Endothelial cell of umbilical vein (primary cell): ENCODE measurements around the gene PLXNA4. TPM values are rescaled to one million over a fixed set of nuclear protein-coding genes. Genes with fewer than 3 reads are reported as not detected.
A peak's percentile ranks its signal among the peaks of the same experiment; 100 is the strongest.

ENCODE experiments used
- BruUV-seq: library from RNA; stranded (reverse); fragments of 400-500 nt; replicated peaks from 2 replicates; lab custom pipeline; 2021; lab: Mats Ljungman, UMichigan
- CTCF ChIA-PET: fragments of 300-600, 350-600 bp; sonication (Branson Sonifier 250); formaldehyde crosslinking; loops from one replicate; lab custom pipeline; 2021; ENCODE audit warnings: antibody characterized with exemption, inconsistent platforms; lab: Charles Lee
- POLR2A ChIA-PET: fragments of 300-600, 350-600 bp; sonication (Branson Sonifier 250); formaldehyde crosslinking; loops from one replicate; lab custom pipeline; 2021; ENCODE audit warnings: antibody characterized with exemption, inconsistent platforms; lab: Charles Lee
- DNase-seq: peaks from one replicate; pipeline ENCODE4 v3.0.0-alpha.2; 2011; ENCODE audit warnings: low read depth, low spot score
- FAIRE-seq: peaks from 2 replicates; lab custom pipeline; 2011; peaks lifted over from hg19 to GRCh38; lab: Jason Lieb, UNC
- H2AFZ ChIP-seq: 2 replicates; pipeline ENCODE4 v1.6.0; 2012; ENCODE audit warnings: low read depth, low read length, control low read depth, inconsistent platforms
- H3K27ac ChIP-seq: 2 replicates; pipeline ENCODE4 v1.5.1; 2011; ENCODE audit warnings: low read depth, mild to moderate bottlenecking, control low read depth, low read length, moderate library complexity; ENCODE audit not compliant: insufficient read depth
- H3K27me3 ChIP-seq, 2 experiments: 2 replicates each; pipeline versions ENCODE4 v1.6.0 to v1.6.1; 2011; ENCODE audit warnings: low read length in 2 of 2, mixed read lengths in 1 of 2; ENCODE audit not compliant: control insufficient read depth in 2 of 2, insufficient read depth in 2 of 2
- H3K36me3 ChIP-seq, 2 experiments: 2 replicates in 1 of 2; 3 replicates in 1 of 2; pipeline ENCODE4 v1.5.1; 2011; ENCODE audit warnings: low read length in 2 of 2, mild to moderate bottlenecking in 1 of 2, moderate library complexity in 1 of 2; ENCODE audit not compliant: control insufficient read depth in 2 of 2, insufficient read depth in 2 of 2; ENCODE audit errors: extremely low read depth in 1 of 2
- H3K4me1 ChIP-seq: 3 replicates; pipeline ENCODE4 v1.5.1; 2011; ENCODE audit warnings: mild to moderate bottlenecking, low read length; ENCODE audit not compliant: control insufficient read depth, insufficient read depth; ENCODE audit errors: extremely low read depth
- H3K4me2 ChIP-seq: 2 replicates; pipeline ENCODE4 v1.6.1; 2011; ENCODE audit warnings: low read length, control low read depth, mixed read lengths; ENCODE audit not compliant: insufficient read depth
- H3K4me3 ChIP-seq, 3 experiments: fragments of 200-600 bp in 1 of 3; sonication (generic), shearing (Covaris generic) in 1 of 3; replicated peaks in 1 of 3; 2 replicates each; pipeline ENCODE4 v1.5.1; 2011 to 2016; ENCODE audit warnings: control low read depth in 3 of 3, low read length in 3 of 3, mild to moderate bottlenecking in 2 of 3, inconsistent platforms in 1 of 3, low read depth in 1 of 3, moderate library complexity in 1 of 3; ENCODE audit not compliant: insufficient read depth in 1 of 3
- H3K79me2 ChIP-seq: 2 replicates; pipeline ENCODE4 v1.6.0; 2012; ENCODE audit warnings: low read length, inconsistent platforms; ENCODE audit not compliant: control insufficient read depth, insufficient read depth
- H3K9ac ChIP-seq: replicated peaks from 2 replicates; pipeline ENCODE3; 2011; ENCODE audit warnings: low read length, control low read depth; ENCODE audit not compliant: insufficient read depth; ENCODE audit errors: extremely low read depth
- H3K9me1 ChIP-seq: replicated peaks from 3 replicates; pipeline ENCODE4 v1.6.0; 2011; ENCODE audit warnings: mild to moderate bottlenecking, low read length; ENCODE audit not compliant: control insufficient read depth, insufficient read depth; ENCODE audit errors: extremely low read depth
- H3K9me3 ChIP-seq: replicated peaks from 2 replicates; pipeline ENCODE4 v1.5.1; 2012; ENCODE audit warnings: low read length, inconsistent platforms; ENCODE audit not compliant: control insufficient read depth, insufficient read depth
- H4K20me1 ChIP-seq: replicated peaks from 2 replicates; pipeline ENCODE3; 2011; ENCODE audit warnings: mild to moderate bottlenecking, low read length; ENCODE audit not compliant: control insufficient read depth, insufficient read depth; ENCODE audit errors: extremely low read depth
- CTCF ChIP-seq, 2 donors: IDR thresholded peaks; 1 replicate in 1 of 2; 2 replicates in 1 of 2; pipeline ENCODE4 v1.5.1; 2011; ENCODE audit warnings: low read length in 2 of 2, mild to moderate bottlenecking in 2 of 2, moderate library complexity in 2 of 2, control low read depth in 1 of 2, inconsistent platforms in 1 of 2, low read depth in 1 of 2; ENCODE audit not compliant: insufficient read depth in 1 of 2; ENCODE audit errors: extremely low read depth in 1 of 2
- EZH2 ChIP-seq: IDR thresholded peaks from 2 replicates; pipeline ENCODE4 v1.6.1; 2012; ENCODE audit warnings: borderline replicate concordance, low read depth, mild to moderate bottlenecking, moderate library complexity, low read length, inconsistent platforms; ENCODE audit not compliant: severe bottlenecking
- FOS ChIP-seq: IDR thresholded peaks from 2 replicates; pipeline ENCODE4 v1.6.1; 2011; ENCODE audit warnings: mild to moderate bottlenecking, low read length, moderate library complexity, borderline replicate concordance; ENCODE audit not compliant: insufficient read depth
- GATA2 ChIP-seq: IDR thresholded peaks from 2 replicates; pipeline ENCODE4 v1.7.0; 2011; ENCODE audit warnings: low read depth, mild to moderate bottlenecking, moderate library complexity, mixed read lengths, low read length; ENCODE audit not compliant: insufficient read length, insufficient read depth
- JUN ChIP-seq: IDR thresholded peaks from 2 replicates; pipeline ENCODE4 v1.6.1; 2011; ENCODE audit warnings: borderline replicate concordance, low read depth; ENCODE audit not compliant: insufficient read length, insufficient read depth
- MAX ChIP-seq: IDR thresholded peaks from 2 replicates; pipeline ENCODE4 v1.6.1; 2011; ENCODE audit not compliant: insufficient read depth, insufficient read length
- MYC ChIP-seq: IDR thresholded peaks from one replicate; pipeline ENCODE4 v1.6.1; 2011; ENCODE audit warnings: mild to moderate bottlenecking, low read depth, low read length
- POLR2A ChIP-seq: IDR thresholded peaks from 2 replicates; pipeline ENCODE4 v1.6.1; 2012; ENCODE audit warnings: low read depth, mild to moderate bottlenecking, control low read depth, low read length
- POLR2AphosphoS5 ChIP-seq: IDR thresholded peaks from 2 replicates; pipeline ENCODE4 v1.6.1; 2012; ENCODE audit warnings: low read depth, mild to moderate bottlenecking, control low read depth, low read length, moderate library complexity; ENCODE audit not compliant: insufficient read depth
- dilution Hi-C: fragments of 300-500 bp; cut with MboI; formaldehyde crosslinking; loops from one replicate; pipeline ENCODE4 v1.15.0; 2019; ENCODE audit warnings: low sequenced_read_pairs; ENCODE audit not compliant: extremely low pct_ligation_motif_present
- intact Hi-C: fragments of 100-400 bp; cut with micrococcal nuclease; formaldehyde crosslinking; loops from one replicate; pipeline ENCODE4 v1.10.0; 2022
- polyA plus RNA-seq, 4 experiments: library from polyadenylated mRNA; depleted of rRNA in 3 of 4; stranded (reverse) in 3 of 4; unstranded in 1 of 4; fragments of >200 nt; gene quantifications; 2 replicates each; pipeline versions ENCODE4 v1.2.1 to v1.2.3, GENCODE V29; 2011 to 2012; ENCODE audit warnings: missing spikeins in 1 of 4
- total RNA-seq: library from RNA; stranded (reverse); gene quantifications from 2 replicates; pipeline ENCODE4 v1.2.3, GENCODE V29; 2021

The PLXNA4 gene
- total and polyA plus RNA-seq, 2 donors (not counting 3 experiments of a cell fraction or from before 2014, with no cell fraction given): 12.1 to 20.4 TPM

- ChIA-PET POLR2A (no interaction called here), CTCF (interaction anchor here (0.6 to 5.5 kb wide), 38 partner anchors 10 to 642 kb away, joined by 3 to 71 read pairs (median 4); partner anchors contain the start of gene PLXNA4)
- intact Hi-C loops (loop anchor here (1.0 to 10.0 kb wide), 8 partner anchors 71 to 946 kb away; partner anchors contain the start of gene PODXL), dilution Hi-C loops (no loop called here)
- TF ChIP-seq EZH2 (no peak), FOS (peak; percentile 26), MAX (no peak), POLR2AphosphoS5 (no peak), POLR2A (no peak), GATA2 (peak; percentile 87), CTCF (IDR thresholded peaks at IDR 0.05; ENCODE audit: extremely low read depth in 1 of 2, insufficient read depth in 1 of 2, low read depth in 1 of 2, low read length in 2 of 2) (peak; percentile 70 to 71), JUN (no peak), MYC (no peak)
- H3K4me2 ChIP-seq: peak overlapping the region; percentile 68
- no peaks in the 10 kb centered on the region for H3K9me3 ChIP-seq
- FAIRE-seq: peak; percentile 99
- H3K27ac ChIP-seq: peak overlapping the region; percentile 89
- no peaks in the 10 kb centered on the region for H4K20me1 ChIP-seq
- peaks cover 0 to 3% of the 10 kb centered on the region in 2 experiments for H3K36me3 ChIP-seq
- peak overlapping the region; percentile 64 for H3K9ac ChIP-seq
- H2AFZ ChIP-seq: peak overlapping the region; percentile 52
- H3K4me3 ChIP-seq: no peak overlapping the region
- H3K27me3 ChIP-seq: no peaks in the 10 kb centered on the region
- H3K79me2 ChIP-seq: no peaks in the 10 kb centered on the region
- DNase-seq: peak; percentile 95
- no TSS peak for BruUV-seq
- H3K9me1 ChIP-seq: no peaks in the 10 kb centered on the region
- H3K4me1 ChIP-seq: peaks cover 35% of the 10 kb centered on the region
Observed at GRCh38 chr7:132500727-132501440, 75.4 kb downstream of the PLXNA4 start.
